Liver (tissue), 9 donors: ENCODE measurements around the gene NYNRIN. TPM values are rescaled to one million over a fixed set of nuclear protein-coding genes. Genes with fewer than 3 reads are reported as not detected.
"Not testable (repeated sequence)": the region's sequence is repeated elsewhere in the genome, so short reads cannot be mapped to it uniquely, and the experiment has no call there.

Experiments
- DNase-seq: peaks from one replicate; pipeline ENCODE4 v3.0.0-alpha.2; 2017; ENCODE audit warnings: low spot score
- H3K27ac ChIP-seq, 2 donors: one replicate each; pipeline ENCODE4 v1.7.0; 2013; ENCODE audit warnings: inconsistent platforms in 2 of 2, low read length in 2 of 2, control low read depth in 1 of 2, low read depth in 1 of 2, mild to moderate bottlenecking in 1 of 2
- H3K27me3 ChIP-seq, 4 donors: one replicate each; pipeline versions ENCODE4 v1.6.1 to v1.7.0; 2013; ENCODE audit warnings: low read length in 3 of 4, inconsistent platforms in 1 of 4, mild to moderate bottlenecking in 1 of 4, moderate library complexity in 1 of 4; ENCODE audit not compliant: control insufficient read depth in 4 of 4, insufficient read depth in 4 of 4
- H3K36me3 ChIP-seq, 4 donors: one replicate each; pipeline versions ENCODE4 v1.6.1 to v1.7.0; 2013; ENCODE audit warnings: low read length in 3 of 4, mild to moderate bottlenecking in 3 of 4, low read depth in 1 of 4, moderate library complexity in 1 of 4; ENCODE audit not compliant: control insufficient read depth in 4 of 4, insufficient read depth in 3 of 4
- H3K4me1 ChIP-seq, 4 donors: one replicate each; pipeline versions ENCODE4 v1.6.1 to v1.7.0; 2013; ENCODE audit warnings: low read length in 3 of 4, mild to moderate bottlenecking in 3 of 4, moderate library complexity in 1 of 4; ENCODE audit not compliant: control insufficient read depth in 4 of 4, insufficient read depth in 4 of 4
- H3K4me3 ChIP-seq, 3 donors: one replicate each; pipeline versions ENCODE4 v1.6.1 to v1.7.0; 2013; ENCODE audit warnings: low read length in 3 of 3, control low read depth in 1 of 3, low read depth in 1 of 3, mild to moderate bottlenecking in 1 of 3
- H3K9ac ChIP-seq, 2 donors: one replicate each; pipeline ENCODE4 v1.7.0; 2013; ENCODE audit warnings: low read length in 2 of 2, mild to moderate bottlenecking in 2 of 2, moderate library complexity in 2 of 2, control low read depth in 1 of 2, low read depth in 1 of 2
- H3K9me3 ChIP-seq, 4 donors: one replicate each; pipeline versions ENCODE4 v1.6.1 to v1.7.0; 2013; ENCODE audit warnings: low read length in 3 of 4; ENCODE audit not compliant: control insufficient read depth in 4 of 4
- ATF3 ChIP-seq: IDR thresholded peaks from 2 replicates; pipeline ENCODE4 v1.6.1; 2016; ENCODE audit warnings: antibody characterized with exemption
- EGR1 ChIP-seq, 2 donors: IDR thresholded peaks; 2 replicates each; pipeline ENCODE4 v1.6.1; 2016 to 2018; ENCODE audit warnings: antibody characterized with exemption in 2 of 2, low read depth in 2 of 2
- FOXA2 ChIP-seq: IDR thresholded peaks from 2 replicates; pipeline ENCODE4 v1.6.1; 2016; ENCODE audit warnings: antibody characterized with exemption
- HNF4A ChIP-seq, 2 donors: conservative IDR thresholded peaks; 2 replicates each; pipeline ENCODE4 v1.6.1; 2016; ENCODE audit warnings: antibody characterized with exemption in 2 of 2, mild to moderate bottlenecking in 2 of 2
- JUND ChIP-seq, 2 donors: IDR thresholded peaks; 2 replicates each; pipeline ENCODE4 v1.6.1; 2016; ENCODE audit warnings: antibody characterized with exemption in 2 of 2
- RAD21 ChIP-seq, 2 donors: IDR thresholded peaks; 2 replicates each; pipeline ENCODE4 v1.6.1; 2016; ENCODE audit warnings: antibody characterized with exemption in 2 of 2, mild to moderate bottlenecking in 2 of 2
- REST ChIP-seq: IDR thresholded peaks from 2 replicates; pipeline ENCODE4 v1.6.1; 2016; ENCODE audit warnings: antibody characterized with exemption, mild to moderate bottlenecking
- RXRA ChIP-seq, 2 donors: IDR thresholded peaks; 2 replicates each; pipeline ENCODE4 v1.6.1; 2017 to 2018; ENCODE audit warnings: antibody characterized with exemption in 2 of 2, mild to moderate bottlenecking in 1 of 2
- SP1 ChIP-seq: IDR thresholded peaks from 2 replicates; pipeline ENCODE4 v1.6.1; 2018; ENCODE audit warnings: antibody characterized with exemption, mild to moderate bottlenecking
- TAF1 ChIP-seq: conservative IDR thresholded peaks from 2 replicates; pipeline ENCODE4 v1.6.1; 2016; ENCODE audit warnings: antibody characterized with exemption, mild to moderate bottlenecking
- WGBS: extraction: QIAGEN DNeasy Blood & Tissue Kit; methylation state at CpG from one replicate; pipeline ENCODE4 v1.1.7; 2013; 5-methylcytosine and 5-hydroxymethylcytosine counted together
- polyA plus RNA-seq, 2 donors: library from polyadenylated mRNA; stranded (reverse) in 1 of 2; unstranded in 1 of 2; fragments of 200-250 nt in 1 of 2; fragments of >200 nt in 1 of 2; fragmentation: Nextera tagmentation in 1 of 2; extraction: Ambion mirVana in 1 of 2; gene quantifications; one replicate each; pipeline versions ENCODE4 v1.2.1 to v1.2.3, GENCODE V29; 2013 to 2015
- total RNA-seq, 2 donors: library from RNA; depleted of rRNA; stranded (reverse); fragments of >200 nt; gene quantifications; one replicate each; pipeline ENCODE4 v1.2.3, GENCODE V29; 2014
- donor health status: healthy.
- donor health status: healthy.
- donor health status: healthy.
- donor health status: healthy.
- donor health status: healthy.

Gene NYNRIN
- total and polyA plus RNA-seq, 4 donors, result 0.89 to 11.0 (median 1.8) TPM

- H3K27me3 ChIP-seq, result no peaks in the 10 kb centered on the region
Measured at GRCh38 chr14:24387009-24387345, 11.8 kb upstream of the NYNRIN start.

DNA sequence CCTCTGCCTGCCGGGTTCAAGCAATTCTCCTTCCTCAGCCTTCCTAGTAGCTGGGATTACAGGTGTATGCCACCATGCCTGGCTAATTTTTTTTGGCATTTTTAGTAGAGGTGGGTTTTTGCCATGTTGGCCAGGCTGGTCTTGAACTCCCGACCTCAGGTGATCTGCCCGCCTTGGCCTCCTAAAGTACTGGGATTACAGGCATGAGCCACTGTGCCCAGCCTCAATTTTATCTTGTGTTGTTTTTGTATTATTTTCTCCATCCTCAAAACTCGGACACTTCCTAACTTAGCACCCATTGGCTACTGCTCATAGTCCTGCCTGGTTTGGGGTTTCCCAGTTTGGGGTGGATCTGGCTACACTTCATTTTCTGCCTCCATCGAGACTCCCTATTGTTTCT is 11.2 kb upstream of the NYNRIN start:
- not testable (repeated sequence) for DNase-seq, H3K9me3 ChIP-seq, H3K4me3 ChIP-seq, H3K27me3 ChIP-seq, H3K9ac ChIP-seq, H3K27ac ChIP-seq, H3K36me3 ChIP-seq
- WGBS, result 90% methylated on average over 5 of the region's 5 CpGs
- H3K4me1 ChIP-seq, result peaks cover 2 to 14% (median 10%) of the 10 kb centered on the region in 4 donors

More at GRCh38 chr14:24387009-24387345, 11.8 kb upstream of the NYNRIN start:
- TF ChIP-seq HNF4A (conservative IDR thresholded peaks at IDR 0.05) (no peak), RXRA (IDR thresholded peaks at IDR 0.05) (no peak), ATF3 (no peak), FOXA2 (no peak), EGR1 (IDR thresholded peaks at IDR 0.05; ENCODE audit: low read depth in 2 of 2) (no peak)
- DNase-seq, result no peak
- Histone ChIP-seq H3K4me1 (peaks cover 2 to 9% (median 8%) of the 10 kb centered on the region in 4 donors), H3K9me3 (no peaks in the 10 kb centered on the region), H3K27ac (peak overlapping the region in 1 of 2 donors; percentile 8), H3K36me3 (no peaks in the 10 kb centered on the region), H3K9ac (no peak overlapping the region), H3K4me3 (no peak overlapping the region)
- 90% methylated on average over 2 of the region's 2 CpGs for WGBS

- no peak for DNase-seq
- Histone ChIP-seq H3K9ac (no peak overlapping the region), H3K36me3 (no peaks in the 10 kb centered on the region), H3K27ac (no peak overlapping the region), H3K4me3 (no peak overlapping the region), H3K27me3 (no peaks in the 10 kb centered on the region), H3K4me1 (peaks cover 2 to 16% (median 10%) of the 10 kb centered on the region in 4 donors), H3K9me3 (no peaks in the 10 kb centered on the region)
- TF ChIP-seq SP1 (no peak), FOXA2 (no peak), JUND (IDR thresholded peaks at IDR 0.05) (no peak), RXRA (IDR thresholded peaks at IDR 0.05) (no peak), TAF1 (no peak), EGR1 (IDR thresholded peaks at IDR 0.05; ENCODE audit: low read depth in 2 of 2) (no peak), HNF4A (conservative IDR thresholded peaks at IDR 0.05) (no peak), RAD21 (IDR thresholded peaks at IDR 0.05) (no peak), REST (no peak), ATF3 (no peak)
- 71% methylated on average over 2 of the region's 2 CpGs for WGBS
Measured at GRCh38 chr14:24388474-24389179, 10.2 kb upstream of the NYNRIN start.
